ENCODE measurements around the gene ANKS1B.
A peak's percentile ranks its signal among the peaks of the same experiment; 100 is the strongest.

The ANKS1B gene

DNA sequence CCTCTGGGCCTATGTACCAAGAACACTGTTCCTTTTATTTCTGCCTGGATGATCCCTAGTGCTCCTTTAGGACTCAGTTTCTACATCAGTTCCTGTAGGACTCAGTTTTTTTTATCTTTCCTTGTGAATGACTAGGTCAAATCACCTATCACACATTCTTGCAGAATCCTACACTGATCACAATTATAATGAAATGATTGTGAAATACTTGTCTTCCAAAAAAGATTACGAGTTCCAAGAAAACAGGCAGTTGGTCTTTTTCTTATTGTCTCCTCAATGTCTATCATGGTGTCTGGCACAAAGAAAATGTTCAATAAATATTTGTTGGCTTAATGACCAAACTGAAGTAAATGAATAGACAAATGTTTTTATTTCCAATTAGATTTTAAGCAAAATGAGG, 432.7 kb downstream of the ANKS1B start:
- FAIRE-seq = no peak

- FAIRE-seq = no peak
Observed at GRCh38 chr12:99549651-99550050, 435.1 kb downstream of the ANKS1B start.

- FAIRE-seq = no peak
Observed at GRCh38 chr12:99549196-99549595, 435.5 kb downstream of the ANKS1B start.

DNA sequence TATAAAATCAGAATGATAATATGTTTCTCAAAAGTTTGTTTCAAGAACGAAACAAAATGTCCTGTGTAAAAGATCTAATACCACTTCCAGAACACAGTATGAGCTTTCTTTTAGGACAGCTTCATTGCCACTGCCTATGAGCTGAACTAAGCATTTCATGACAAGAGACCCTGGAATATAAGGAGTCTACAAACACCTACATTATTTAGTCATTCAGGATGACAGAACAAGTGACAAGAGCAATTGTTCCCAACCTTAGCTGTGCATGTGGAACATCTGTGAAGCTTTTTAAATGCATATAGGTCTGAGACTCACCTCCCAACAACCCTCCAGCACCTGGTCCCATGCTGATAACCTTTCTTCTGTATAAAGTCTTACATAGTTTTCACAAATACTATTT, 440.3 kb downstream of the ANKS1B start:
- no peak for FAIRE-seq

- no peak for FAIRE-seq
Observed at GRCh38 chr12:99529966-99530365, 454.8 kb downstream of the ANKS1B start.

DNA sequence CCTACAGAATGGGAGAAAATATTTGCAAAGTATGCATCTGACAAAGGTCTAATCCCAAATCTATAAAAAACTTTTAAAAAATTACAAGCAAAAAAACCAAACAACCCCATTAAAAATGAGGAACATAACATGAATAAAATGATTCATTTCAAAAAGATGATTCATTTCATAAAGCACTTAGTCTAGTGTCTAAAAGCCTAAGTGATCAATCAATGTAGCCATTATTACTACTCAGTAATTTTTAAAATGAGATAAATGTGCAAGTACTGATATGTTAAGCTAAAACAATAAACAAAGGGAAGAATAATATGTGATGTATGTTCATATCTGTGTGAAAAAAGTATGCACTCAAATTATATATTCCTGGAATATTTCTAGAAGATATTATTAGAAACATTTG, 456.3 kb downstream of the ANKS1B start:
- no peak for FAIRE-seq

- no peak for FAIRE-seq
Observed at GRCh38 chr12:99523853-99524252, 460.9 kb downstream of the ANKS1B start.

GRCh38 chr12:99522456-99522855, 462.3 kb downstream of the ANKS1B start:
- no peak for FAIRE-seq

DNA sequence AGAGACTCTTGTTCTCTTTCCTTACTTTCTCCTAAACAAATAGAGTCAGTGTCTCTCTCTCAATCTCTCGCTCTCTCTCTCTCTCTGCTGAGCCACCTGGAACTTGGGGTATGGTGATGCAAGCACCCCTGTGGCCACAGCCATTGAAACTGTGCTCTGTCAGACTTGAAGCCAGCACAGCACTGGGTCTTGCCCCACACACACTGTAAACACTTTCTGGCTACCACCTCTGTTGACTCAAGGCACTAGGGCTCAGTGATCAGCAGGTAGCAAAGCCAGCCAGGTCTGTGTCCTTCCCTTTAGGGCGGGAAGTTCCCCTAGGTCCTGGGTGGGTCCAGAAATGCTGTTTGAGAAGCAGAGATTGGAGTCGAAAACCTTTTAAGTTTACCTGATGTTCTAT, 463.1 kb downstream of the ANKS1B start:
- no peak for FAIRE-seq

DNA sequence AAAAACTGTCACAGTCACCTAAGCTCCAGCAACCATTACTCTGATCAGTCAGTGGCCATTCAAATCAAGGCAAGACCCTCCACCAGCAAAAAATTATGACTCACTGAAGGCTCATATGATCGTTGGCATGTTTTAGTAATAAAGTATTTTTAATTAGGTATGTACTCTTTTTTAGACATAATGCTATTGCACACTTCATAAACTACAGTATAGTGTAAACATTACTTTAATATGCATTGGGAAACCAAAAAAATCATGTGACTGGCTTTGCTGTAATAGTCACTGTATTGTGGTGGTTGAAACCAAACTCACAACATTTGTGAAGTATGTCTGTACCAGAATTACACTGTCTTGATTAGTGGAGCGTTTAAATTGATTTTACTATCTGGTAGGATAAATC, 471.7 kb downstream of the ANKS1B start:
- FAIRE-seq = no peak

DNA sequence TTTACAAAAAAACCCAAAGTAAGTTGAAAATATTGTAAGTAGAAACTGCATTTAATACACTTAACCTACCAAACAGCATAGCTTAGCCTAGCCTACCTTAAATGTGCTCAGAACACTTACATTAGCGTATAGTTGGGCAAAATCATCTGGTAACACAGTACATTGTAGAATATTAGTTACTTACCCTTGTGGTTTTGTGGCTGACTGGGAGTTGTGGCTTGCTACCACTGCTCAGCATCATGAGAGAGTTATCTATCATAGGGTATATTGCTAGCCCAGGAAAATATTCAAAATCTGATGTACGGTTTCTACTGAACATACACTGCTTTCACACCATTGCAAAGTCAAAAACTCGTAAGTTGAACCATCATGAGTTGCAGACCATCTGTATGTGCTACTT, 478.9 kb downstream of the ANKS1B start:
- no peak for FAIRE-seq

DNA sequence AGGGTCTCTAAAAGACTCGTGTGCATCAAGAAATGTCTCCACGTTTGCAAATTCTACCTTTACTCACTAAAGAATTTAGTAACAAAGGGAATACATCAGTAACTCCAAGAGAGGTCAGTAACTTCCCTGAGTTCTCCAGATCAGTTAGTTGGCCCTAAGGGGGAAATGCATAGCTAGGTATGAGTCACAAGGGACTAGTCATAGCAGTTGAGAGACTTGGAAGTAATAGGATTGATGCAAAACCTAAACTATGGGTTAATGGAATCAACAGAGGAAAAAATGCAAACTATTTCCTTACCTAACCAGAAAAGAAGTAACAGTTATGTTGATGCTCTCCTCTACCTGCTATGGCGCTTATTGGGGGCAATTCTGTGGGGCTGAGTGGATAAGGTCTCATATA, 486.0 kb downstream of the ANKS1B start:
- no peak for FAIRE-seq

GRCh38 chr12:99495799-99496198, 488.9 kb downstream of the ANKS1B start:
- no peak for FAIRE-seq

DNA sequence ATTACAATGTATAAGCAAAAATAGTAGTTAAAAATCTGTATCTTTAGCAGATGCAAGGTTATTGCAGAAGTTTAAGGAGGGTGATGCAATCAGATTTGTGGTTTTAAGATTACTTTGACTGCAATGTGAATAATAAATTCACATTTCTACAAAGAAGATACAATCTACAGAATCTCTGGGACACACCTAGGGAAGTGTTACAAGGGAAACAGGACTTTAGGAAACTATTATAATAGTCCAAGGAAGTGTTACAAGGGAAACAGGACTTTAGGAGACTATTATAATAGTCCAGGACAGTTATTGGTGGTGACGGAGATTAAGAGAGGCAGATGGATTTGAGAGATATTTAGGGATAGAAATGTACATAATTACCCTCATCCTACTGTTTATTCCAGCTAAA, 491.5 kb downstream of the ANKS1B start:
- no peak for FAIRE-seq

DNA sequence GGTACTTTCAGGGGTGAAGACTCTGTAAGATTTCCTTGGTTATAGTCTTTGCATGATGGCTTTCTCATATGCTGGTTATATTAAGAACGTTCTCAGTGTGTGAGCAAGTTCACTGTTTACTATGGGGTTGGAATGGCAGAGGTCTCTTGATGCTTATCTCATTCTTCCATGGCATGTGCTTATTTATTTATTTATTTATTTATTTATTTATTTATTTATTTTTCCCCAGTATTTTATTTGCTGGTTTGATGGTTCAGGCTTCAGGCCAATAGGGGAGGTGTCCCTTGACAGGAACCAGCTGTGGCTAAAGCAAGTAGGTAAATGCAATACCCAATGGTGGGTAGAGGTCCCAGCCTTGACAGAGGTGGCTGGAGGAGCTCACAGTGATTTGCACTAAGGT, 498.5 kb downstream of the ANKS1B start:
- no peak for FAIRE-seq

DNA sequence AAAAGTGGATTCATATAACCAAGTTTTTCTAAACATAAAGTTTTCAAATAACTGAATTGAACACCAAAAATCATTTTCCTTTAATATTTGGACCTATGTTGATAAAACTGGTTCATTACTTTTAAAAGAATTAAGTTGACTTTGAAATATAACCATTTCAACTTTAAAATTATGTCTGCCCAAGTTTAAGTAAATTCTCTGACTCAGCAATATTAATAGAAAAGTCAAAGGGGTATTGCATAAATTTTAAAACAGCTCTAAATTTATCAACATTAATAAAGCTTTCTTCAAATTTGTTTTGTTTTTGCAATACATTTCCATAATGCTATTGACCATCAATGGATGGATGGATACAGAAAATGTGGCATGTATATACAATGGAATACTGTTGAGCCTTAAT, 505.6 kb downstream of the ANKS1B start:
- FAIRE-seq = peak; percentile 4

GRCh38 chr12:99476956-99477355, 507.8 kb downstream of the ANKS1B start:
- FAIRE-seq = no peak

GRCh38 chr12:99455350-99456035, 529.2 kb downstream of the ANKS1B start:
- FAIRE-seq = no peak

DNA sequence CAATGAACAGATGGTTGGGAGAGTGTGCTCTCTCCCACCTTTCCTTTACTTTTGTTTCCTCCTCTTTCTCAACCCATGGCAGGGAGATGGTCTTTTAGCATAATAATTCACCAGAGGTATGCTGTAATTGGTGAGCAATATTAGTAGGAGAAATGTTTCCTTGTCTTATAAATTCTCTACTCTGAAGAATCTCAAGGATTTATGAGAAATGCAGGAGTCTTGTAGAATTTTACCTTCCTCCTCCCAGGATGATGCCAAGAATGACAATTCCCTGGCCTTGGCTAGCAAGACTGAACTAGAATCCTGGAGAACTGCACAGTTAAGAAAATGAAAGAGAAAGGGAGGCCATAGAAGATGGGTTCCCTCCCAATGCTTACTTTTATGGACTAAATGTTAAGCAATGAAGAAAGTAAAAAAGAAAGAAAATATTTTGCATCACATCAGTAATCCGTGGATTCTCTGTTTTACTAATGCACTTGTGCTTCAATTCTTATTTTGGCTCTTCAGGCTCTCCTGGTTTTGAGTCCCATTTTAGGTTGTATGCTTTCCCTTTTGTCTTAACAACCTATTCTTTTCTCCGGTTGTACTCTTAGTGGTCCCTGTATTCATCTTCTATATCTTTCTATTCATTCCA, 530.1 kb downstream of the ANKS1B start:
- no peak for FAIRE-seq

DNA sequence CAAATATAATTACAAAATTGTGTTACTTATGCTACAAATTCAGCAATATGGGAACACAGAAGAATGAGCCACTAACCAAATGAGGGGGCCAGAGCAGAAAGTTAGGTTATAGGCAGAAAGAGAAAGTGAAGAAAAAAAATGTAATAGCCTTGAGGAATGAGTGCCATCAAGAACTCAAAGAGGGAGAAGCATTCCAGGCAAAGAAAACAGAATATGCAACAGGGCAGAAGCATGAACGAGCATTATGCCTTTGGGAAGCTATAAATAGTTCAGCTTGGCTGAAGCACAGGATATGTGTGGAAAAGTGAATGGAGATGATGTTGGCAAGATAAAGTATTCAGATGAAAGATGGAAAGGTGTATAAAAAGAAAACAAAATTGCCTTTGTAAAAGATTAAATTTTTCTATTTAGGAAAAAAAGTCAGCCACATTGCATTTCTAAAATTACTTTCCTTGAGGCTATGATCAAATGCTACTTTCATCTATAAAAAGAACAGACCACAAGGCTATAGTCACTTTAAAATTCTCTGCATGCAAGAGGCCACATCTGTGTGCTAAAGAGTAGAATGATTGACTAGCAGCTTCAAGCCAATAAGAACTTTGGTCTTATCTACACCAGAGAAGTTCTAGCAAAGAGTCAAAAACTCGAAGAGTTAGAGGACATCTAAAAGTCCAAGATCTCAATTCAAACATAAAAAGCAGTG, 530.7 kb downstream of the ANKS1B start:
- no peak for FAIRE-seq

DNA sequence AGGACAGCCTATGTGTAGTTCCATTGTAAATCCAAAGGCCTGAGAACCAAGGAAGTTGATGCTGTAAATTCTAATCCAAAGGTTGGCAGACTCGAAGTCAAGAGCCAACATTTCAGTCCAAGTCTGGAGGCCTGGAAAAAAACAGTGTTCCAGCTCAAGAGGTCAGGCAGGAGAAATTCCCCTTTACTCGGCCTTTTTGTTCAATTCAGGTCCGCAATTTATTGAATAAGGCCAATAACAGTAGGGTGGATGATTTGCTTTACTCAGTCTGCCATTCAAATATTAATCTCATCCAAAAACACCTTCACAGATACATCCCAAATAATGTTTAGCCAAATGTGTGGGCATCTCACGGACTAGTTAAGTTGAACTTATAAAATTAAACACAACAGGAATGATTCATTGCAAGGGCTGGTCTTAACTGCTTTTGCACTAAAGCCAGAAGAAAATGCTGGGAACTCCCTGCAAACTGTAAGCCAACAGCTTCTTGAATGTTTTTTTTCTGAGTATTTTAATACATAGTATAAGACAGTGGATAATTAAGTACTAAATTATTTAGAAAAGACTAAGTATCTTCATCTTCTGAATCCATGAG, 534.6 kb downstream of the ANKS1B start:
- FAIRE-seq = no peak

DNA sequence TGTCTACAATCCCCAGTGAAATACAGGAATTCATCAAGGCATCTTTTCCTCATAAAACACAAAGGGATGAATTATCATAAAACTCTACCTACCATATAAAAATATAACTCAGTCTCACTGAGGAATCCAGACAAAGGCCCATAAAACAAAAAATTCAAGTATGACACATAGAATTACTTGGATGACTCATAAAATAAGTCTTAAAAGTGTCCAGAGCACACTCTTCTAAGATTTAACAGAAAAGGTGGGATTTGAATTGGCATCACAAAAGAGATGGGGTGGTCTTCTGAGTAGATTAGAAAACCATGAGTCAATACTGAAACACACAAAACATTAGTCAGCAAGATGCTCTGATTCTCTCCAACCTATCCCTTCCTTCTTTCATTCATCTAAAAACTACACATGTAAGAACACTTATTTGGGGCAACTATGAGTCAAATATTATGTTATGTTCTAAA, 539.8 kb downstream of the ANKS1B start:
- no peak for FAIRE-seq

- no peak for FAIRE-seq
Observed at GRCh38 chr12:99442758-99443157, 542.0 kb downstream of the ANKS1B start.

GRCh38 chr12:99439399-99439798, 545.3 kb downstream of the ANKS1B start:
- FAIRE-seq = no peak
